Mesothelial cell of epicardium (in vitro differentiated cells): Measurements from ENCODE around the gene FAP. TPM values are rescaled to one million over a fixed set of nuclear protein-coding genes. Genes with fewer than 3 reads are reported as not detected.

ENCODE experiments used
- DNase-seq, 2 experiments: peaks; one replicate each; pipeline ENCODE4 v3.0.0; 2021; ENCODE audit warnings: low spot score in 2 of 2; ENCODE audit not compliant: unreplicated experiment in 2 of 2
- H3K27ac Mint-ChIP-seq: 2 replicates; pipeline ENCODE4 v1.8.0; 2021; ENCODE audit warnings: mixed read lengths
- H3K27me3 Mint-ChIP-seq: 2 replicates; pipeline ENCODE4 v1.8.0; 2021; ENCODE audit warnings: low read depth, mixed read lengths
- H3K36me3 Mint-ChIP-seq: 2 replicates; pipeline ENCODE4 v1.8.0; 2021; ENCODE audit warnings: mixed read lengths
- H3K4me1 Mint-ChIP-seq: 2 replicates; pipeline ENCODE4 v1.8.0; 2021; ENCODE audit warnings: mixed read lengths
- H3K4me3 Mint-ChIP-seq: 2 replicates; pipeline ENCODE4 v1.8.0; 2021; ENCODE audit warnings: mild to moderate bottlenecking, moderate library complexity, mixed read lengths
- H3K9me3 Mint-ChIP-seq: 2 replicates; pipeline ENCODE4 v1.8.0; 2021; ENCODE audit warnings: mixed read lengths
- total RNA-seq: library from RNA; stranded (reverse); gene quantifications from 3 replicates; pipeline ENCODE4 v1.2.1, GENCODE V29; 2021
- TF ChIP-seq, protein P1 (sequence below): fragments of 200-600 bp; sonication (generic); IDR thresholded peaks from one replicate; pipeline ENCODE4 v1.5.0; 2021; ENCODE audit warnings: antibody characterized with exemption; ENCODE audit not compliant: unreplicated experiment

Gene FAP
- total RNA-seq, 1 donor from 2014 or later, result 59.6 TPM

DNA sequence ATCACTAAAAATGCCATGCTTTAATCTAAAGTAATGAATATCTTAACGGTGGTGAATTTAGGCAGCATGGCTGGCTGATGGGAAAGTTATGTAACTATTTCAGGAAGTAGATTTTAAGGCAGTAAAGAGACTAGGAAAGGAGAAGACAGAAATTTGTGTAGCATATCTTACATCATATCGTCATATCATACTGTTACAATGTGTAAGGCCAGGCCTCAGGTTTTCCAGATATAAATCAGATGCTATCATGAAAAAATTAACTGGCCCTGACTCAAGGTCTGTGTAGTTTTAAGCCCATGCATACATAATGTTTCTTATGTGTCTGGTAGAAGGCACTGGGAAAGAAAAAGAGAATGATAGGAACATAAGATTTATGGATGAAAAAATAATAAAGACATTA lies 8.9 kb upstream of the FAP start:
- TF ChIP-seq, protein P1, sequence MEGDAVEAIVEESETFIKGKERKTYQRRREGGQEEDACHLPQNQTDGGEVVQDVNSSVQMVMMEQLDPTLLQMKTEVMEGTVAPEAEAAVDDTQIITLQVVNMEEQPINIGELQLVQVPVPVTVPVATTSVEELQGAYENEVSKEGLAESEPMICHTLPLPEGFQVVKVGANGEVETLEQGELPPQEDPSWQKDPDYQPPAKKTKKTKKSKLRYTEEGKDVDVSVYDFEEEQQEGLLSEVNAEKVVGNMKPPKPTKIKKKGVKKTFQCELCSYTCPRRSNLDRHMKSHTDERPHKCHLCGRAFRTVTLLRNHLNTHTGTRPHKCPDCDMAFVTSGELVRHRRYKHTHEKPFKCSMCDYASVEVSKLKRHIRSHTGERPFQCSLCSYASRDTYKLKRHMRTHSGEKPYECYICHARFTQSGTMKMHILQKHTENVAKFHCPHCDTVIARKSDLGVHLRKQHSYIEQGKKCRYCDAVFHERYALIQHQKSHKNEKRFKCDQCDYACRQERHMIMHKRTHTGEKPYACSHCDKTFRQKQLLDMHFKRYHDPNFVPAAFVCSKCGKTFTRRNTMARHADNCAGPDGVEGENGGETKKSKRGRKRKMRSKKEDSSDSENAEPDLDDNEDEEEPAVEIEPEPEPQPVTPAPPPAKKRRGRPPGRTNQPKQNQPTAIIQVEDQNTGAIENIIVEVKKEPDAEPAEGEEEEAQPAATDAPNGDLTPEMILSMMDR, result no peak
- peaks cover 9% of the 10 kb centered on the region for H3K4me1 Mint-ChIP-seq
- H3K36me3 Mint-ChIP-seq, result peaks cover 2% of the 10 kb centered on the region
- DNase-seq, result no peak
- no peaks in the 10 kb centered on the region for H3K27me3 Mint-ChIP-seq
- H3K27ac Mint-ChIP-seq, result no peak overlapping the region
- peaks cover 27% of the 10 kb centered on the region for H3K9me3 Mint-ChIP-seq
- no peak overlapping the region for H3K4me3 Mint-ChIP-seq

DNA sequence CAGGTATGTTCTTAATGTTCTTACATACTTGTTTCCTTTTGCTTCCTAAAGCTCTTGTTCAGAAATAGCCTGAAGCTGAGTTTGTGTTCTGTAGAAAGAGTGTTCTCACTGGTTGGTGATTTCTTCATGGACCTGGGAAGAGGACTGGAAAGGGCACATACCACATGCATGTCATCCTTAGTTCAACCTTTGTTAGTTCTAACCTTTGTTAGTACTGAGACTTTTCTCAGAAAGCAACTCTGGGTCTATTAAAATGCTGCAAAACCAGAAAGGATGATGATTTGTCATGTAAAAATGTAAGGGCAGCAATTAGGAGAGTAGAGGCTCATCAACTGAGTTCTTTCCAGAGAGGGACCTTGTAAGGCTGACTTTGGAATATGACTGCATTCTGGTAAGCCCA lies 2.5 kb upstream of the FAP start:
- peaks cover 2% of the 10 kb centered on the region for H3K36me3 Mint-ChIP-seq
- peak overlapping the region; percentile 64 for H3K27ac Mint-ChIP-seq
- H3K4me3 Mint-ChIP-seq, result no peak overlapping the region
- TF ChIP-seq, protein P1, result no peak
- H3K9me3 Mint-ChIP-seq, result peaks cover 30% of the 10 kb centered on the region
- H3K4me1 Mint-ChIP-seq, result peaks cover 34% of the 10 kb centered on the region
- no peak for DNase-seq
- no peaks in the 10 kb centered on the region for H3K27me3 Mint-ChIP-seq

DNA sequence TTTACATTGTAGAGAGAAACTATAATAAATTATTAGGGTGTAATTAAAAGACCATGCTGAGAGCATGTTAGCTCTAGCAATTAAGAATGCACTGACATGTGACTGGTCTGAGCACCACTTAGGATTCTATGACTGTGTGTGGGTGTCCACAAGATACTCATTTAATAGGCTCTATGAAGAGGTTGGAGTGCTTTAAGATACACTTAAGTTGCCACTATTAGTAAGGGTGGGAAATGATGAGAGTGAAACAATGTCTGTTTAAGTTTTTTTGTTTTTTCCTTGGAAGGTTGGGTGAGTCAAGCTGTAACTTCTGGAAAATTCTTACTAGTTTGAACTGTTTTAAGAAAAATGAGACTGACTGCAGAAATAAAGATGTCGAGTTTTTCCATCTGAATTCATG lies 1.8 kb upstream of the FAP start:
- Mint-ChIP-seq H3K27me3 (no peaks in the 10 kb centered on the region), H3K9me3 (peaks cover 24% of the 10 kb centered on the region), H3K27ac (peak overlapping the region; percentile 84), H3K4me1 (peaks cover 39% of the 10 kb centered on the region), H3K4me3 (no peak overlapping the region), H3K36me3 (no peaks in the 10 kb centered on the region)
- DNase-seq, result no peak
- TF ChIP-seq, protein P1, result no peak

DNA sequence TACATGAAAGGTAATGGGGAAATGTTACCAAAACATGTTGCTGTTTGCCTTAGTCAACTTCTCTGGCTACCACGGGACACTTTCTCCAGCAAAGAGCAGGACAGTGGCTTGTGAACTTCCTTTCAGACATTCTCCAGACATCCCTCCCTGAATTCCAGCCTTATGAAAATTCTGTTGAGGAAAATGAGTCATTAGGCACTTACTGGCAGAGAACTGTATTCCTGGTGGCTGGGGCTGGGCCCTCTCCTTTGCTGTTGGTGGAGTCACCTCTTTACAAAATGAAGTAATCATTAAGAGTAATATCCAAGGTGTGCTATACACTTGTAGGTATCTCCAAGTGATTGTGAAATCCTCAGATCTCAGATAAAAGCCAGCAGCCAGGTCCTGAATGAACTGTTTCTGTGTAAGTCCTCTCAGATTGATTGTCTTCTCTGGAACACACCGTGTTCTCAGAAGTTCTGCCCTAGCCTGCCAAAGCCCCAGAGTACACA lies 1.3 kb upstream of the FAP start:
- no peak for DNase-seq
- H3K27ac Mint-ChIP-seq, result peak overlapping the region; percentile 93
- H3K4me3 Mint-ChIP-seq, result no peak overlapping the region
- H3K9me3 Mint-ChIP-seq, result peaks cover 21% of the 10 kb centered on the region
- H3K4me1 Mint-ChIP-seq, result peaks cover 39% of the 10 kb centered on the region
- no peaks in the 10 kb centered on the region for H3K27me3 Mint-ChIP-seq
- TF ChIP-seq, protein P1, result no peak
- H3K36me3 Mint-ChIP-seq, result no peaks in the 10 kb centered on the region

DNA sequence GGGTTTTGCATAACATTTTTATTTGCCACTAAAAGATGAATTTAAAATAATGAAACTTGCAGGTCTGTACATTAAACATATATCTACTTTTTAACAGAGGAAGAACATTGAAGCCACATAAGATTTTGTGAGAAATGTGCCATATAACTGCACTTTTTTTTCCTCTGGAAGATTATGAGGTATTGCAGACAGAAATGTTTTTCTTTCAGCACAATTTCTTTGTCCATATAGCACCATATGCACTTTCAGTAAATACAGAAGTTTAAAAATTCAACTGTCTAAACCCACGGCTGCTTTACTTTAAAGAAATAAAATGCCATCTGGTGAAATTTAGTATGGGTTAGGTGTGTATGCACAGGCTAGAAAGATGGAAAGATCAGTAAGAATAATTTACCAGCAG lies 470 bp upstream of the FAP start:
- peak overlapping the region; percentile 77 for H3K4me3 Mint-ChIP-seq
- TF ChIP-seq, protein P1, result no peak
- H3K27ac Mint-ChIP-seq, result peak overlapping the region; percentile 96
- H3K4me1 Mint-ChIP-seq, result peaks cover 39% of the 10 kb centered on the region
- H3K27me3 Mint-ChIP-seq, result no peaks in the 10 kb centered on the region
- DNase-seq, result no peak
- peaks cover 3% of the 10 kb centered on the region for H3K36me3 Mint-ChIP-seq
- peaks cover 13% of the 10 kb centered on the region for H3K9me3 Mint-ChIP-seq

DNA sequence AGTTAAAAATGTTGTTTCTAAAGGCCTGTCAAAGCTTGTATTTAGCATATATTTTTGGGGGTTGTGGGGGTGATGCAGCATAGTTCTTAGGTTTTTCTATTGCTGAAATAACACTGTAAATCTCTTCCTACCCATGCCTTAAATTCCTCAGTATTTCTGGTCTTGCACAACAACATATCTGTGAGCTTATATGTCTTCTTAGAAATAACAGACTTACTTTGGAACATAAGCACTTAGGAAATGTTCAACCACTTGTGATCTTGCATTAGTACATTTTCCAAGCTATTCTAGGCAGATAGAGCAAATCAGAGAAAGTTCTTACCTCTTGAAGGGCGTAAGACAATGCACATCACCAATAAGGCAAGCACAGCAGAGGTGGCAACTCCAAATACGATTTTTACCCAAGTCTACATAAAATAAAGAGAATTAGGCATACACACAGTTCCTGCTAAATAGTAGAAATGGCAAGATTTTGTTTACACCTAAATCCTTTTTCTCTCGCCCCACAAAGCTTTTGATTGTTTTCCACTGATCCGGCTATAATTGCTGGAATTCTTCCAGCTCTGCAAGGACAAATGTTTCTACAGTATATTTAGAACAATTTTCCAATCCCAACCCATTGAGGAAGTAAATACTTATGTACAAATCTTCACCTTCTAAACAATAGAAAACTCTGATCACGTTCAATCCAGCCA lies 512 bp downstream of the FAP start:
- H3K4me3 Mint-ChIP-seq, result peak overlapping the region; percentile 77
- H3K36me3 Mint-ChIP-seq, result peaks cover 8% of the 10 kb centered on the region
- TF ChIP-seq, protein P1, result no peak
- no peaks in the 10 kb centered on the region for H3K27me3 Mint-ChIP-seq
- no peak for DNase-seq
- peaks cover 6% of the 10 kb centered on the region for H3K9me3 Mint-ChIP-seq
- peaks cover 39% of the 10 kb centered on the region for H3K4me1 Mint-ChIP-seq
- H3K27ac Mint-ChIP-seq, result peak overlapping the region; percentile 96
